Sigmoid colon (tissue), 7 donors: Measurements from ENCODE around the gene HSPB2. TPM values are rescaled to one million over a fixed set of nuclear protein-coding genes. Genes with fewer than 3 reads are reported as not detected.

ENCODE experiments used
- DNase-seq: peaks from one replicate; pipeline ENCODE4 v3.0.0-alpha.2; 2019
- H3K27ac ChIP-seq, 4 donors: fragments of 200-600 bp; sonication (generic); one replicate each; pipeline ENCODE4 v1.5.1; 2016 to 2019; ENCODE audit warnings: mild to moderate bottlenecking in 1 of 4
- H3K27me3 ChIP-seq, 3 donors: fragments of 200-600 bp; sonication (generic); one replicate each; pipeline ENCODE4 v1.5.1; 2019; ENCODE audit warnings: mild to moderate bottlenecking in 1 of 3
- H3K36me3 ChIP-seq, 4 donors: fragments of 200-600 bp; sonication (generic); one replicate each; pipeline ENCODE4 v1.5.1; 2016 to 2019
- H3K4me1 ChIP-seq, 4 donors: fragments of 200-600 bp; sonication (generic); one replicate each; pipeline ENCODE4 v1.5.1; 2017 to 2019
- H3K4me3 ChIP-seq, 4 donors: fragments of 200-600 bp; sonication (generic); one replicate each; pipeline ENCODE4 v1.5.1; 2017 to 2019; ENCODE audit warnings: mild to moderate bottlenecking in 2 of 4, moderate library complexity in 1 of 4
- H3K9me3 ChIP-seq, 4 donors: fragments of 200-600 bp in 3 of 4; sonication (generic) in 3 of 4; one replicate each; pipeline versions ENCODE4 v1.5.1 to v1.6.1; 2013 to 2019
- CTCF ChIP-seq, 4 experiments: fragments of 450-650 bp in 3 of 4; fragments of 200-600 bp in 1 of 4; IDR thresholded peaks; one replicate each; pipeline ENCODE4 v1.5.1; 2016 to 2019; ENCODE audit warnings: antibody characterized with exemption in 4 of 4, mild to moderate bottlenecking in 3 of 4, moderate library complexity in 2 of 4
- EP300 ChIP-seq, 4 donors: sonication (generic); formaldehyde crosslinking; IDR thresholded peaks; one replicate each; pipeline ENCODE4 v1.6.1; 2017; ENCODE audit warnings: antibody characterized with exemption in 4 of 4
- POLR2A ChIP-seq, 2 donors: fragments of 450-650 bp; IDR thresholded peaks; one replicate each; pipeline ENCODE4 v1.6.1; 2016; ENCODE audit warnings: antibody characterized with exemption in 2 of 2, mild to moderate bottlenecking in 2 of 2, moderate library complexity in 2 of 2
- POLR2AphosphoS5 ChIP-seq, 4 donors: sonication (generic); formaldehyde crosslinking; IDR thresholded peaks; one replicate each; pipeline ENCODE4 v1.6.1; 2017; ENCODE audit warnings: antibody characterized with exemption in 4 of 4
- WGBS, 2 donors: extraction: QIAGEN DNeasy Blood & Tissue Kit; methylation state at CpG; one replicate each; pipeline ENCODE4 v1.1.7; 2013; 5-methylcytosine and 5-hydroxymethylcytosine counted together
- intact Hi-C: fragments of 100-400 bp; cut with DNase I; formaldehyde crosslinking; loops from one replicate; pipeline ENCODE4 v1.15.1; 2023
- polyA plus RNA-seq, 3 donors: library from polyadenylated mRNA; stranded (reverse); fragments of 200-250 nt; gene quantifications; one replicate each; pipeline ENCODE4 v1.2.3, GENCODE V29; 2013
- small RNA-seq, 3 donors: library from RNA; depleted of rRNA; stranded (forward); fragments of <200 nt; gene quantifications; one replicate each; pipeline ENCODE3, GENCODE V24; 2016
- total RNA-seq, 4 donors: library from RNA; depleted of rRNA; stranded (reverse); fragments of >200 nt; gene quantifications; one replicate each; pipeline ENCODE4 v1.1.0, GENCODE V29; 2016
- donor health status: healthy with polysubstance abuse.
- donor health status: Bipolar disorder and iron deficiency.
- donor health status: healthy.

The HSPB2 gene
- total and polyA plus RNA-seq, 7 donors = 0.69 to 11.4 (median 2.2) TPM; not detected in 1

GRCh38 chr11:111960916-111961315 is 48.4 kb downstream of the HSPB2 start:
- H3K27ac ChIP-seq = no peak overlapping the region
- H3K9me3 ChIP-seq = no peaks in the 10 kb centered on the region
- intact Hi-C loops = no loop called here
- no peak for DNase-seq
- no peaks in the 10 kb centered on the region for H3K27me3 ChIP-seq
- TF ChIP-seq CTCF (IDR thresholded peaks at IDR 0.05) (no peak), POLR2AphosphoS5 (IDR thresholded peaks at IDR 0.05) (no peak), EP300 (IDR thresholded peaks at IDR 0.05) (no peak), POLR2A (IDR thresholded peaks at IDR 0.05) (no peak)
- 25 to 70% methylated on average over 5 of the region's 5 CpGs for WGBS, 2 donors
- no peak overlapping the region for H3K4me3 ChIP-seq
- no peaks in the 10 kb centered on the region for H3K4me1 ChIP-seq
- H3K36me3 ChIP-seq = peaks cover 0 to 6% (median 0%) of the 10 kb centered on the region in 4 donors

- WGBS, 2 donors = 76 to 81% methylated on average over 6 of the region's 6 CpGs
- DNase-seq = no peak
- H3K9me3 ChIP-seq = no peaks in the 10 kb centered on the region
- no peak overlapping the region for H3K27ac ChIP-seq
- no peaks in the 10 kb centered on the region for H3K4me1 ChIP-seq
- H3K27me3 ChIP-seq = no peaks in the 10 kb centered on the region
- no peak overlapping the region for H3K4me3 ChIP-seq
- intact Hi-C loops = no loop called here
- peaks cover 0 to 6% (median 0%) of the 10 kb centered on the region in 4 donors for H3K36me3 ChIP-seq
- no peak for TF ChIP-seq CTCF (IDR thresholded peaks at IDR 0.05)
- TF ChIP-seq EP300 (IDR thresholded peaks at IDR 0.05) = no peak
Measured at GRCh38 chr11:111961389-111962300, 49.1 kb downstream of the HSPB2 start.

Small RNAs within 50 kb of the gene (small RNA-seq; reads per million reads assigned to genes)
- gene C11orf52 = 0 reads per million in 3 donors
- 0 reads per million in 3 donors for gene GNG5P3
- gene RNA5SP351 = 0 reads per million in 3 donors
- 0 to 0.22 (median 0) reads per million in 3 donors for gene RPL37AP8

Other genes starting within 250 kb of the HSPB2 start
- gene PPP2R1B, start 146.3 kb upstream of the HSPB2 start, total RNA-seq = 10 to 100 TPM; 13.5 to 16.0 (median 14.8) TPM
- 10 to 100 TPM in 2 of 3 donors, 1 to 10 TPM in 1; 9.0 to 17.8 (median 14.9) TPM for gene PPP2R1B, start 146.3 kb upstream of the HSPB2 start, polyA plus RNA-seq
- gene ALG9, start 41.2 kb upstream of the HSPB2 start, total RNA-seq = 10 to 100 TPM; 25.5 to 40.4 (median 28.1) TPM
- gene ALG9, start 41.2 kb upstream of the HSPB2 start, polyA plus RNA-seq = 10 to 100 TPM in 1 of 3 donors, 1 to 10 TPM in 2; 6.0 to 13.9 (median 8.1) TPM
- 1 to 10 TPM in 2 of 4 donors, under 1 TPM in 2; 0.54 to 1.7 (median 1.1) TPM for gene FDXACB1, start 33.6 kb upstream of the HSPB2 start, total RNA-seq
- gene FDXACB1, start 33.6 kb upstream of the HSPB2 start, polyA plus RNA-seq = 1 to 10 TPM; 1.2 to 2.1 (median 1.2) TPM
- 10 to 100 TPM in 3 of 4 donors, 1 to 10 TPM in 1; 9.1 to 44.3 (median 13.4) TPM for gene CFAP68, start 33.2 kb upstream of the HSPB2 start, total RNA-seq
- gene CFAP68, start 33.2 kb upstream of the HSPB2 start, polyA plus RNA-seq = 10 to 100 TPM; 18.9 to 35.4 (median 23.4) TPM
- 100 to 1,000 TPM; 151 to 299 (median 225) TPM for gene CRYAB, start 964 bp upstream of the HSPB2 start, total RNA-seq
- gene CRYAB, start 964 bp upstream of the HSPB2 start, polyA plus RNA-seq = 10 to 100 TPM; 25.0 to 99.7 (median 63.0) TPM
- gene C11orf52, start 6.2 kb downstream of the HSPB2 start, total RNA-seq = 1 to 10 TPM in 1 of 4 donors, not detected in 3; 3.9 TPM
- 10 to 100 TPM in 2 of 3 donors, 1 to 10 TPM in 1; 6.3 to 17.8 (median 16.8) TPM for gene C11orf52, start 6.2 kb downstream of the HSPB2 start, polyA plus RNA-seq
- gene DIXDC1, start 24.6 kb downstream of the HSPB2 start, total RNA-seq = 100 to 1,000 TPM in 2 of 4 donors, 10 to 100 TPM in 2; 92.7 to 105 (median 99.2) TPM
- 10 to 100 TPM in 1 of 3 donors, 1 to 10 TPM in 2; 2.3 to 12.0 (median 9.2) TPM for gene DIXDC1, start 24.6 kb downstream of the HSPB2 start, polyA plus RNA-seq
- gene DLAT, start 112.7 kb downstream of the HSPB2 start, total RNA-seq = 10 to 100 TPM; 23.2 to 34.6 (median 26.0) TPM
- 10 to 100 TPM; 23.4 to 49.0 (median 28.2) TPM for gene DLAT, start 112.7 kb downstream of the HSPB2 start, polyA plus RNA-seq
- gene PIH1D2, start 161.3 kb downstream of the HSPB2 start, total RNA-seq = 1 to 10 TPM; 1.7 to 3.9 (median 2.8) TPM
- gene PIH1D2, start 161.3 kb downstream of the HSPB2 start, polyA plus RNA-seq = 1 to 10 TPM in 1 of 3 donors, under 1 TPM in 1, not detected in 1; 0.60 to 1.5 TPM
- gene NKAPD1, start 161.6 kb downstream of the HSPB2 start, total RNA-seq = 10 to 100 TPM; 14.6 to 19.4 (median 17.5) TPM
- gene NKAPD1, start 161.6 kb downstream of the HSPB2 start, polyA plus RNA-seq = 10 to 100 TPM; 11.1 to 16.2 (median 14.4) TPM
- 10 to 100 TPM; 19.1 to 62.1 (median 40.5) TPM for gene TIMM8B, start 174.0 kb downstream of the HSPB2 start, total RNA-seq
- gene TIMM8B, start 174.0 kb downstream of the HSPB2 start, polyA plus RNA-seq = 100 to 1,000 TPM; 152 to 153 (median 153) TPM
- gene SDHD, start 174.1 kb downstream of the HSPB2 start, total RNA-seq = 100 to 1,000 TPM in 3 of 4 donors, 10 to 100 TPM in 1; 96.4 to 169 (median 134) TPM
- gene SDHD, start 174.1 kb downstream of the HSPB2 start, polyA plus RNA-seq = 100 to 1,000 TPM; 160 to 545 (median 304) TPM